GM23248 (cell line): ENCODE measurements around the gene MIAT.

Source experiments
- EZH2 ChIP-seq: fragments of 200-600 bp; sonication (generic); IDR thresholded peaks from 2 replicates; pipeline ENCODE4 v1.6.1; 2018; ENCODE audit warnings: antibody characterized with exemption, mild to moderate bottlenecking; ENCODE audit not compliant: insufficient read depth, poor library complexity, severe bottlenecking
- EZH2phosphoT487 ChIP-seq: fragments of 200-600 bp; sonication (generic); IDR thresholded peaks from 2 replicates; pipeline ENCODE4 v1.6.1; 2018; ENCODE audit warnings: antibody characterized with exemption, moderate library complexity, mild to moderate bottlenecking, low read depth; ENCODE audit not compliant: insufficient read depth

DNA sequence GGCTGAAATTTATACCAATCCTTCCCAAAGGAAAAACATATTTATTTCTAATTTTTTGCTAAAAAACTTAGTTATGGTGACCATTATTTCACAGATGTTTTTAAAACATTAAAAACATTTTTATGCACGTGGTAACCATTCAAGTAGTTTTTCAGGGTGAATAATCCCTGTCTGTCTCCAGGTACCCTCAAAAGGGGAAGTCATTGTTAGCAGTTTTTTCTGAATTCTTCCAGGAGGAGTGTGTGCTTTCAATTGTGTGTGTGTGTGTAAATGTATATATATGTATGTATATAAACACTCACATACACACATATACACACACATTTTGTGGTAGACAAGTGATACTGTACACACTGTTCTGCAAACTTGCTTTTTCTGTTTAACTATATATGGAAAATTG lies 43.9 kb downstream of the MIAT start:
- TF ChIP-seq EZH2phosphoT487 (no peak), EZH2 (no peak)
